WERI-Rb-1 (cell line): ENCODE measurements around the gene NUP214.
"Not testable (repeated sequence)": the region's sequence is repeated elsewhere in the genome, so short reads cannot be mapped to it uniquely, and the experiment has no call there.

Experiments
- DNase-seq: peaks from one replicate; pipeline ENCODE4 v3.0.0-alpha.2; 2020
- H3K27ac ChIP-seq: fragments of 250-450 bp; sonication (Bioruptor Pico); 2 replicates; pipeline ENCODE4 v1.5.1; 2020; ENCODE audit warnings: mild to moderate bottlenecking, moderate library complexity
- H3K27me3 ChIP-seq: fragments of 250-450 bp; sonication (Bioruptor Pico); 2 replicates; pipeline ENCODE4 v1.5.1; 2021; ENCODE audit warnings: mild to moderate bottlenecking, low read depth, moderate library complexity; ENCODE audit not compliant: insufficient read depth, severe bottlenecking
- H3K36me3 ChIP-seq: fragments of 250-450 bp; sonication (Bioruptor Pico); 2 replicates; pipeline ENCODE4 v1.5.1; 2020; ENCODE audit warnings: mild to moderate bottlenecking, moderate library complexity
- H3K4me3 ChIP-seq: 2 replicates; pipeline ENCODE4 v1.5.1; 2011; ENCODE audit warnings: low read depth, mild to moderate bottlenecking, control low read depth, low read length
- H3K9me3 ChIP-seq: fragments of 250-450 bp; sonication (Bioruptor Pico); 2 replicates; pipeline ENCODE4 v1.5.1; 2021; ENCODE audit warnings: mild to moderate bottlenecking, moderate library complexity; ENCODE audit not compliant: severe bottlenecking
- CTCF ChIP-seq: IDR thresholded peaks from 2 replicates; pipeline ENCODE4 v1.5.1; 2011; ENCODE audit warnings: low read depth, mild to moderate bottlenecking, control low read depth, inconsistent platforms, low read length

The NUP214 gene

GRCh38 chr9:131099102-131099606 is 26.2 kb upstream of the NUP214 start:
- no peak overlapping the region for H3K27ac ChIP-seq
- no peak for TF ChIP-seq CTCF
- DNase-seq, result no peak
- no peaks in the 10 kb centered on the region for H3K27me3 ChIP-seq
- peaks cover 24% of the 10 kb centered on the region for H3K36me3 ChIP-seq
- no peaks in the 10 kb centered on the region for H3K9me3 ChIP-seq
- no peak overlapping the region for H3K4me3 ChIP-seq

- H3K4me3 ChIP-seq, H3K27ac ChIP-seq, H3K9me3 ChIP-seq, DNase-seq, H3K27me3 ChIP-seq: not testable (repeated sequence)
- peaks cover 24% of the 10 kb centered on the region for H3K36me3 ChIP-seq
These were observed 25.5 kb upstream of the NUP214 start for GRCh38 chr9:131099845-131100244.

- Histone ChIP-seq H3K36me3 (peaks cover 27% of the 10 kb centered on the region), H3K4me3 (no peak overlapping the region), H3K27me3 (no peaks in the 10 kb centered on the region), H3K9me3 (no peaks in the 10 kb centered on the region), H3K27ac (no peak overlapping the region)
- no peak for DNase-seq
- TF ChIP-seq CTCF, result no peak
These were observed 24.9 kb upstream of the NUP214 start for GRCh38 chr9:131100445-131100844.

GRCh38 chr9:131101207-131101964 is 24.0 kb upstream of the NUP214 start:
- Histone ChIP-seq H3K9me3 (no peaks in the 10 kb centered on the region), H3K27me3 (no peaks in the 10 kb centered on the region), H3K36me3 (peaks cover 34% of the 10 kb centered on the region), H3K27ac (no peak overlapping the region), H3K4me3 (no peak overlapping the region)
- DNase-seq, result no peak
- TF ChIP-seq CTCF, result no peak

- Histone ChIP-seq H3K4me3 (no peak overlapping the region), H3K36me3 (peaks cover 30% of the 10 kb centered on the region), H3K27ac (no peak overlapping the region), H3K9me3 (no peaks in the 10 kb centered on the region), H3K27me3 (no peaks in the 10 kb centered on the region)
- no peak for TF ChIP-seq CTCF
- no peak for DNase-seq
These were observed 22.4 kb upstream of the NUP214 start for GRCh38 chr9:131103024-131103423.

GRCh38 chr9:131103535-131103934 is 21.9 kb upstream of the NUP214 start:
- Histone ChIP-seq H3K36me3 (peaks cover 30% of the 10 kb centered on the region), H3K9me3 (no peaks in the 10 kb centered on the region), H3K27me3 (no peaks in the 10 kb centered on the region), H3K4me3 (no peak overlapping the region), H3K27ac (no peak overlapping the region)
- DNase-seq, result no peak
- TF ChIP-seq CTCF, result no peak
